Gastrocnemius medialis (tissue), 4 donors: Measurements from ENCODE around the gene SLC25A21. TPM values are rescaled to one million over a fixed set of nuclear protein-coding genes. Genes with fewer than 3 reads are reported as not detected.

Experiments
- microRNA-seq, 2 donors: library from miRNA; unstranded; fragments of <30 nt; microRNA quantifications; one replicate each; pipeline ENCODE4, GENCODE V29; 2016; ENCODE audit warnings: borderline replicate concordance in 2 of 2
- total RNA-seq, 4 donors: library from RNA; depleted of rRNA; stranded (reverse); fragments of >200 nt; gene quantifications; one replicate each; pipeline versions ENCODE4 v1.1.0 to v1.2.3, GENCODE V29; 2016

SLC25A21 gene
- total RNA-seq, 4 donors from 2014 or later = 1.9 TPM; not detected in 3

Small RNAs within 50 kb of the gene (microRNA-seq; reads per million reads assigned to microRNA genes)
- 0 reads per million in 2 donors for gene MIR4503

Other genes with a start within 250 kb of the SLC25A21 start
- gene MIPOL1, start 25.3 kb upstream of the SLC25A21 start, total RNA-seq = 10 to 100 TPM in 1 of 4 donors, 1 to 10 TPM in 3; 3.1 to 13.7 (median 4.1) TPM